C4-2B (cell line): Measurements from ENCODE around the gene DNAH2.

Experiments used
- CTCF ChIP-seq: fragments of 450-650 bp; conservative IDR thresholded peaks from 2 replicates; pipeline ENCODE4 v1.5.1; 2017; ENCODE audit warnings: mild to moderate bottlenecking
- ZFX ChIP-seq: fragments of 450-650 bp; IDR thresholded peaks from 2 replicates; pipeline ENCODE4 v1.6.1; 2017

GRCh38 chr17:7856011-7856810, 138.7 kb downstream of the DNAH2 start:
- no peak for TF ChIP-seq CTCF
- no peak; the same call in 1 of the 2 replicates for TF ChIP-seq ZFX
